ENCODE data around the gene NTF3.
"Not testable (repeated sequence)": the region's sequence is repeated elsewhere in the genome, so short reads cannot be mapped to it uniquely, and the experiment has no call there.

Gene NTF3

DNA sequence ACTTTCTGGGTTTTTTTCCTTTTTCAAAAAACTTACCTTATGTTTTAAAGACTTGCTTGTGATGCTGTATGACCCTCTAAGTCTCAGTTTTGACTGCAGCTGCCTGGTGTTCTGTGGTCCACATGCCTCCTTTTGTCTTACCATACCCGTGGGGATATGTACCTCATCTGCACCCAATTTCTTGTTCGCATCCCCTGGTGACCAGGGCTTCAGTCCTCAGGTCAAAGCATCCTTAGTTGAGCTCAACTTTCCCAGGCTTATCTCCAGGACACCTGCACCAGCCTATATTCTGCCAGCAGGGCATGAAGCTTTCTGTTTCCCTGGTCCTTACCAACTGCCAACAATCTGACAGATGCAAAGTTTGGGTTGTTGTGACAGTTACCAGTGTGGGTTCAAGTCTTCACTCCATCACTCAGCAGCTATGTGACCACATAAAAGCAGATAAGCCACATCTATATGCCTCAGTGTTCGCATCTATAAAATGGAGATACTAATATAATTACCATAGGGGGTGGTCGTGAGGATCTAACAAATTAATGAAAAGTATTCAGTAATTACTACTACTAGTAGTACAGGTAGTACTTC, 94.0 kb downstream of the NTF3 start:
- no peak for DNase-seq (ENCODE audit: low spot score)
- FAIRE-seq = no peak

DNA sequence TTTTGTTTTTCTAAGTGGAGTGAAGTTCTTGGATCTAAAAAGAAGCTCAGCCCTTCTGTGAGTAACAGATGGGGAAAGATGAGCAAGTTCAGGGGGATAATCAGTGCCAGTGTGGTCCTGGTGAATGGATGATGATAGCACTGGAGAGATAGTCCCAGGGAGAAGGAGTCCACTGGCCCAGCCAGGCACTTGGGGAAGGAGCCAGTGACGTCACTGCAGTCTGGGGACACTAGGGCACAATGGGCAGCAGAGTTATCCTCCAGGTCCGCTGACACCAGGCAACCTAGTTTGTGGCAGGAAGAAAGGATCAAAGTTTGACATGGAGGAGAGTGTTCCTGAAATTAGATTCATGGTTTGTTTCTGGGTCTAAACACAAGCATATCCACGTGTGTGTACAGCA, 101.5 kb downstream of the NTF3 start:
- DNase-seq (ENCODE audit: low spot score) = no peak
- no peak for FAIRE-seq

DNA sequence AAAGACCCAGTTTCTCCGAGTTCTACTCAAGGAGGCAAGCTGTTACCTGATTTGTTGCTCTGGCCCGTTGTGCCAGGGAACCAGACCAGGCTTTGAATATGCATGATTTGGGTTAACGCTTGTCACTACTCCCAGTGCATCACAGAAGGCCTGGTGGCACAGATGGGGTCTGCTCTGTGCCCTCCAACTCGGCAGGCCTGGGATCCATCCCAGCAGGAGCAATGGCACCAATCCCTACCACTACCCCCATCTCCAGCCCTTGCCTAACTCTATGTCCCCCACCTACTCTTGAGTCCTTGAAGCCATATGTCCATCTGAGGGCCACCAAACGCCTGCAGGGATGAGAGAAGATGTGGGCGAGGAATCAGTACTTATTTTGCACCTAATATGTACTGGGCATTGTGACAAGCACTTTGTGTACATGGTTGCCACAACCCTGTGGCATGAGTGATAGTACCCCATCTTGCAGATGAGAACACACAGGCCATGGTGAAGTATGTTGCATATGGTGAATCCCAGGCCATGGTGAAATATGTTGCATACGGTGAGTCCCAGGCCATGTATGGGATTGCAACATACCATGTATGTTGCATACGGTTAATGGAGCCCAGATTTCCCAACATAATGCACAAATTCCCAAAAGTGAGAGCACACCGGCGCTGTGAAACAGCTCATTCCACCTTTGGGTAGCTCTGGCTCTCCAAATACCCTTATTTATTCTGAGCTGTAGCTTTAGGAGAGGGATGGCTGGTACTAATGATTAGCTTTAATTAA, 102.7 kb downstream of the NTF3 start:
- FAIRE-seq = no peak
- DNase-seq (ENCODE audit: low spot score) = no peak

DNA sequence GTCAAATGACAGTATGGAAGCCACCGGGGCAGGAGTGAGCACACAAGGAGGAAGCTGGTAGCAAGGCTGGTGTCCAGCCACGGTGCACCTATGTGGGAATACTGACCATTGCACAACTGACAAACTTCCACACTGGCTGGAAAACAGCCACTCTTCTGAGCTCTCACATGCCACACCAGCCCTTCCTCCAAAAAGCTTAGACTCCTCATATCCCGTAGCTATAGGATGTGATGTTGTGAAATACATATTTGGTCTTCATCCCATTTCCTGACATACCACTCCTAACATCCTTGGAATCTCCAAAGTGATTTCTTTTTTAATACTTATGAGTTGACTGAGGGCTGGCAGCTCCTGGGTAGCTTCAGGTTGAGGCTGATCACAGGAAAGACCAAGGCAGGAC, 103.6 kb downstream of the NTF3 start:
- FAIRE-seq = no peak
- DNase-seq (ENCODE audit: low spot score) = no peak

DNA sequence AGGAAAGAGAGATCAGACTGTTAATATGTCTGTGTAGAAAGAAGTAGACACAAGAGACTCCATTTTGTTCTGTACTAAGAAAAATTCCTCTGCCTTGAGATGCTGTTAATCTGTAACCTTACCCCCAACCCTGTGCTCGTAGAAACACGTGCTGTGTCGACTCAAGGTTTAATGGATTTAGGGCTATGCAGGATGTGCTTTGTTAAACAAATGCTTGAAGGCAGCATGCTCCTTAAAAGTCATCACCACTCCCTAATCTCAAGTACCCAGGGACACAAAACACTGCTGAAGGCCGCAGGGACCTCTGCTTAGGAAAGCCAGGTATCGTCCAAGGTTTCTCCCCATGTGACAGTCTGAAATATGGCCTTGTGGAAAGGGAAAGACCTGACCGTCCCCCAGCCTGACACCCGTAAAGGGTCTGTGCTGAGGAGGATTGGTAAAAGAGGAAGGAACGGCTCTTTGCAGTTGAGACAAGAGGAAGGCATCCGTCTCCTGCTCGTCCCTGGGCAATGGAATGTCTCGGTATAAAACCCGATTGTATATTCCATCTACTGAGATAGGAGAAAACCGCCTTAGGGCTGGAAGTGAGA, 105.2 kb downstream of the NTF3 start:
- DNase-seq (ENCODE audit: low spot score); FAIRE-seq: not testable (repeated sequence)

DNA sequence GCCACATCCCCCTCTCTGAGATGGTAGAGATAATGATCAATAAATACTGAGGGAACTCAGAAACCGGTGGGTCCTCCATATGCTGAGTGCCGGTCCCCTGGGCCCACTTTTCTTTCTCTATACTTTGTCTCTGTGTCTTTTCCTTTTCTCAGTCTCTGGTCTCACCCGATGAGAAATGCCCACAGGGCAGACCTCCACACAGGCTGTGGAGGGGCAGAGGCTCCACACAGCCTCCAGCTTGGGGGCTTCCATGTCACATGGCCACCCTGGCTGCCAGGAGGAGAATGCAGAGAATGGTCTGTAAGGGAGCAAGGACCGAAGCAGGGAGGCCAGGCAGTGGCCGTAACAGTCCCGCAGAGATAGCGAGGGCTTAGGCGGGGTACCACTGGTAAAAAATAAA, 105.9 kb downstream of the NTF3 start:
- no peak for DNase-seq (ENCODE audit: low spot score)
- FAIRE-seq = no peak
